ENCODE results near the gene TMEM242.

The TMEM242 gene

DNA sequence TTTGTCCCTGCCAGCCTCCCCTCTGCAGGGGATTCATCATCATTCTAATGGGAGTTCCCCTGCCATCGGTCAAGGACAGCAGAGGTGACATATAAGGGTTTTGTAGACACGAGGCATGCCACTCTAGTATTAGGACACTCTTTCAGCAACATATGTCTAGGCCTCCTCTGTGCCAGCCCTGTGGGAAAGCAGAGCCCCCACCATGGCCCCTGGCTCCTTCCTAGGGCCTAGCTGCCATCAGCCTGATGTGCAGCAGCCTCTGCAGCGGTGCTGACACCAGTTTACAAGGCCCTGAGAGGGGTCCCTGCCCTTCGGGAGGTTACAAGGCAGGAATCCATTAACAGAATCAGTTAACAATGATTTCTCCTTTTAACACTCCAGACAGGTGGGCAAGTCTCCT is 32.5 kb downstream of the TMEM242 start:
- H3K9ac ChIP-seq (ENCODE audit: low read depth in 1 of 2, low read length in 2 of 2): no peak overlapping the region
- H3K27me3 ChIP-seq (ENCODE audit: control insufficient read depth in 2 of 2, insufficient read depth in 2 of 2, low read length in 2 of 2): no peaks in the 10 kb centered on the region
- peaks cover 14 to 30% of the 10 kb centered on the region in 2 donors for H3K36me3 ChIP-seq (ENCODE audit: control insufficient read depth in 2 of 2, insufficient read depth in 2 of 2, low read length in 2 of 2)
- H3K27ac ChIP-seq (ENCODE audit: low read depth in 2 of 2, low read length in 2 of 2): no peak overlapping the region
- no peak overlapping the region for H3K4me3 ChIP-seq (ENCODE audit: low read length in 2 of 2)
- H3K9me3 ChIP-seq (ENCODE audit: control insufficient read depth in 2 of 2, low read length in 2 of 2): no peaks in the 10 kb centered on the region
- no peaks in the 10 kb centered on the region for H3K4me1 ChIP-seq (ENCODE audit: control insufficient read depth in 2 of 2, insufficient read depth in 2 of 2, low read length in 2 of 2)

DNA sequence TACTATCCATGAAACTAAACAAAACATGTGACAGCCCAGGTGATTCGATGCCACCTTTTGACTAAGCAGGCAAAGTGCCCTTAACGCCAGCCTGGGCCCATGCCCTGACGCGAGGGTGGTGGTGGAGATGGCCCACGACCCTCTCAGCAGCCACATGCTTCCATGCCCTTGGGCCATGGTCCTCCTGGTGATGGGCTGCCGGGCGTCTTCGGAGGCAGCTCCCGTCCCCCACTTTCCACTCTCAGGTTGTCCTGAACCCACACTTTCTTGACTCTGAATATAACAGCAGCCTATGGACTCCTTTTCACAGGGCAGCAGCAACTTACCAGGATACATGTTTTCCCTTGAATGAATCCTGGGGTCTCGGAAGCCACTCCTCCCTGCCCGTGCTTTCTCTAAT is 33.6 kb downstream of the TMEM242 start:
- Histone ChIP-seq H3K9me3 (ENCODE audit: control insufficient read depth in 2 of 2, low read length in 2 of 2) (no peaks in the 10 kb centered on the region), H3K36me3 (ENCODE audit: control insufficient read depth in 2 of 2, insufficient read depth in 2 of 2, low read length in 2 of 2) (peaks cover 14 to 30% of the 10 kb centered on the region in 2 donors), H3K27ac (ENCODE audit: low read depth in 2 of 2, low read length in 2 of 2) (no peak overlapping the region), H3K4me3 (ENCODE audit: low read length in 2 of 2) (no peak overlapping the region), H3K27me3 (ENCODE audit: control insufficient read depth in 2 of 2, insufficient read depth in 2 of 2, low read length in 2 of 2) (no peaks in the 10 kb centered on the region), H3K4me1 (ENCODE audit: control insufficient read depth in 2 of 2, insufficient read depth in 2 of 2, low read length in 2 of 2) (no peaks in the 10 kb centered on the region), H3K9ac (ENCODE audit: low read depth in 1 of 2, low read length in 2 of 2) (no peak overlapping the region)

DNA sequence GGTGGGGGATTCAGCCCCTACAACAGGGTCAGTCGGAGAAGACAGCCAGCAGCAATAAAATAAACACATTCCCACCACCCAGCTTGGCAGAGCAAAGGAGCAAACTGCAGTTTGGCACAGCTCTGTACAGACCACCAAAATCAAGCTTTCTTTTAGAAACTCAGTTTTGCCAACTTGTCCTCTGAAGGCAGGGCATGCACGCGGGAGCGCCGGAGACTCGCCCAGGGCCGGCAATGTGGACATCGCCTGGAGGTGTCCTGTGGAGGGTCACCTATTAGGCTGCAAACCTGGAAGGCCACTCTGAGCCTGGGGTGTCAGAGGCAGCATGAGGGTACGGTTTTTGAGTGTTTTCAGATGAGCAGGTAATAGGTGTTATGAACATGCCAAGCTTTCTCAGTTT is 34.7 kb downstream of the TMEM242 start:
- H3K27ac ChIP-seq (ENCODE audit: low read depth in 2 of 2, low read length in 2 of 2): no peak overlapping the region
- no peak overlapping the region for H3K9ac ChIP-seq (ENCODE audit: low read depth in 1 of 2, low read length in 2 of 2)
- no peak overlapping the region for H3K4me3 ChIP-seq (ENCODE audit: low read length in 2 of 2)
- H3K4me1 ChIP-seq (ENCODE audit: control insufficient read depth in 2 of 2, insufficient read depth in 2 of 2, low read length in 2 of 2): no peaks in the 10 kb centered on the region
- H3K9me3 ChIP-seq (ENCODE audit: control insufficient read depth in 2 of 2, low read length in 2 of 2): no peaks in the 10 kb centered on the region
- peaks cover 14 to 30% of the 10 kb centered on the region in 2 donors for H3K36me3 ChIP-seq (ENCODE audit: control insufficient read depth in 2 of 2, insufficient read depth in 2 of 2, low read length in 2 of 2)
- no peaks in the 10 kb centered on the region for H3K27me3 ChIP-seq (ENCODE audit: control insufficient read depth in 2 of 2, insufficient read depth in 2 of 2, low read length in 2 of 2)

DNA sequence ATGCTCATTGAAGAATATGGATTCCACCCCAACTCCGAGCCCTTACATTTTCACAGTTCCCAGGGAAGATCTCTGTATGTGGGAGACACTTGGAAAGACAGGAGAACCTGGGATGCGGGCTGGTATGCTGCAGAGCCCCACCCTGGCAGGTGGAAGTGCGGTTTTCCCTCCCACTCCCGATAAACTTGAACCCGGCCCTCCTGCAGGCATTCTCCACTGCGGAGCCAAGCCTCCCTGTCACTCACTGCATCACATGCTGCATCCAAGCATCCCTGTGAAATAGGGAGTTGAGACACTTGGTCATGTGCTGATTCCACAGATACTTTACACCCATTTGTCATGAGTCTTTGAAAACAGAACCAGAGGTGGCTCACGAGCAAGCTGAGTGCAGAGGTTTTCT is 35.4 kb downstream of the TMEM242 start:
- H3K4me1 ChIP-seq (ENCODE audit: control insufficient read depth in 2 of 2, insufficient read depth in 2 of 2, low read length in 2 of 2): no peaks in the 10 kb centered on the region

DNA sequence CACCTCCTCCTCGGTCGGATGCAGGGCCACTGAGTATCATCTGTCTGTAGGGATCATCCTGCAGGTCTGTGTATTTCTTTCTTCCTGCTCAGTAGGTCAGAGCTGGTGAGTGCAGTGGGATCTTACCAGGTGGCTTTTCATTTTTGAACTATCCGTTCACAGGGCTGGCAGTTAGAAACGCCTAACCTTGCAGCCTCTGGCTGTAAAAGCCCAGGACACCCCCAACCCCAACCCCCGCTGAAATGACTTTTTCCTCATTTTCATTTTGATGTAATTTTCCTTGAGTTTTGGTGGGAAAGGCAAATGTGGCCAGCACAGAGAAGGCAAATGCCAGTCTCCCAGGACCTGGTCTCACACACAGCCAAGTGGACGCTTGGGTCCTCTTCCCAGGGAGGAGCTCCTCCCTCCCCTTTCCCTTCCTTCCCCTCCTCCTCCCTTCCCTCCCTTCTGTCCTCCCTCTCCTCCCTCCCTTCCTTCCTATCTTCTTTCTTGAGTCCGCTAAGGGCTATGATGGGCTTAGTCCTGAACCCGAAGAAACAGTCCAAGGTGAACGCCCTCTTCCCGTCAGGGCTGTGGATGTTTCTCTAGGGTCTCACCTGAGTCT is 36.0 kb downstream of the TMEM242 start:
- Histone ChIP-seq H3K9me3 (ENCODE audit: control insufficient read depth in 2 of 2, low read length in 2 of 2) (no peaks in the 10 kb centered on the region), H3K27ac (ENCODE audit: low read depth in 2 of 2, low read length in 2 of 2) (no peak overlapping the region), H3K9ac (ENCODE audit: low read depth in 1 of 2, low read length in 2 of 2) (no peak overlapping the region), H3K36me3 (ENCODE audit: control insufficient read depth in 2 of 2, insufficient read depth in 2 of 2, low read length in 2 of 2) (peaks cover 14 to 26% of the 10 kb centered on the region in 2 donors), H3K27me3 (ENCODE audit: control insufficient read depth in 2 of 2, insufficient read depth in 2 of 2, low read length in 2 of 2) (no peaks in the 10 kb centered on the region), H3K4me3 (ENCODE audit: low read length in 2 of 2) (no peak overlapping the region), H3K4me1 (ENCODE audit: control insufficient read depth in 2 of 2, insufficient read depth in 2 of 2, low read length in 2 of 2) (no peaks in the 10 kb centered on the region)

More for the DNA sequence above, 35.4 kb downstream of the TMEM242 start:
- Histone ChIP-seq H3K9ac (ENCODE audit: low read depth in 1 of 2, low read length in 2 of 2) (no peak overlapping the region), H3K27me3 (ENCODE audit: control insufficient read depth in 2 of 2, insufficient read depth in 2 of 2, low read length in 2 of 2) (no peaks in the 10 kb centered on the region), H3K27ac (ENCODE audit: low read depth in 2 of 2, low read length in 2 of 2) (no peak overlapping the region), H3K9me3 (ENCODE audit: control insufficient read depth in 2 of 2, low read length in 2 of 2) (no peaks in the 10 kb centered on the region), H3K36me3 (ENCODE audit: control insufficient read depth in 2 of 2, insufficient read depth in 2 of 2, low read length in 2 of 2) (peaks cover 14 to 30% of the 10 kb centered on the region in 2 donors), H3K4me3 (ENCODE audit: low read length in 2 of 2) (no peak overlapping the region)

DNA sequence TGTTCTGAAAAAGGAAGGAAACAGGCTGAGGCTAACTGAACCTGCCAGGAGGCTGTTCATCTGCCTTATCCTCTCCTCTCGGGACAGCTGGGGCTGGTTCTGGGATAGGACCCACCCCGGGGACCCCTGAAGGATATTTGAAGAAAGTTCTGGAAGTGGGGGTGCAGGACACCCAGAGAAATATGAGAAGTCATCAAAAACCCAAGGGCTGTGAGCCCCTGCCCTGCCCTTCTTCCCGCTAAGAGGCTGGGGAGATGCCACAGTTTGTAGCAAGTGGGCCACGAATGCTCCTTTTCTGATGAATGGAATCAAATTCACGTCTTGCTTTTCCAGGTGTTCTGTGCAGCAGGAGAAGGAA is 37.9 kb downstream of the TMEM242 start:
- Histone ChIP-seq H3K27ac (ENCODE audit: low read depth in 2 of 2, low read length in 2 of 2) (no peak overlapping the region), H3K27me3 (ENCODE audit: control insufficient read depth in 2 of 2, insufficient read depth in 2 of 2, low read length in 2 of 2) (no peaks in the 10 kb centered on the region), H3K9me3 (ENCODE audit: control insufficient read depth in 2 of 2, low read length in 2 of 2) (no peaks in the 10 kb centered on the region), H3K9ac (ENCODE audit: low read depth in 1 of 2, low read length in 2 of 2) (no peak overlapping the region), H3K4me3 (ENCODE audit: low read length in 2 of 2) (no peak overlapping the region), H3K36me3 (ENCODE audit: control insufficient read depth in 2 of 2, insufficient read depth in 2 of 2, low read length in 2 of 2) (peaks cover 8 to 13% of the 10 kb centered on the region in 2 donors), H3K4me1 (ENCODE audit: control insufficient read depth in 2 of 2, insufficient read depth in 2 of 2, low read length in 2 of 2) (no peaks in the 10 kb centered on the region)

DNA sequence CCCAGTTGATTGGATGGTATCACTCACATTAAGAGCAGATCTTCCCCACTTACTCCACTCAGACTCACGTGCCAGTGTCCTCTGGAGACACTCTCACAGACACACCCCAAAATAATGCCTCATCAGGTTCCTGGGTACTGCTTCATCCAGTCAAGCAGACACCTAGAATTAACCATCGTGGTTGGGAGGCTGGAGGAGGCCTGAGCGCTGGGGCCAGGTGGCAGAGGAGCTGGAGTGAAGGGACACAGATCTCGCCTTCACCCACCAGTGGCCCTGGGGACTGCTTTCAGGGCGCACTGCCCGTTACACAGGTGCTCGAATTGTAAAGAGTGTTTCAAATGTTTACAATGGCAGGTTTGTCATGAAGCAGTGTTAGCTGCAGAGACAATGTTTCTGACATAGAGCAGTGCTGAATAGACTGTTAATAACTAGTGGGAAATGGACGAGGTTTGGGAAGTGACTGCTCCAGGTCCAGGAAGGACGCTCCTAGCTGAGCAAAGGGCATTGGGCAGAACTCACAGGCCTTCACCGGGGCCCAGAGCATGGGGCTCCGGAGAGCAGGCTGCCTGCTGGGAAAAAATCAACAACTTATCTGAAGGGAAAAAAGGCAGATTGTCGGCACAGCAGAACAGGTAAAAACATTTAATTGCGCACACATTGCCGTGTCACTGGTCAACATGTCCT is 38.4 kb downstream of the TMEM242 start:
- no peaks in the 10 kb centered on the region for H3K27me3 ChIP-seq (ENCODE audit: control insufficient read depth in 2 of 2, insufficient read depth in 2 of 2, low read length in 2 of 2)
- peaks cover 5 to 8% of the 10 kb centered on the region in 2 donors for H3K36me3 ChIP-seq (ENCODE audit: control insufficient read depth in 2 of 2, insufficient read depth in 2 of 2, low read length in 2 of 2)
- no peak overlapping the region for H3K4me3 ChIP-seq (ENCODE audit: low read length in 2 of 2)
- H3K9ac ChIP-seq (ENCODE audit: low read depth in 1 of 2, low read length in 2 of 2): no peak overlapping the region
- no peak overlapping the region for H3K27ac ChIP-seq (ENCODE audit: low read depth in 2 of 2, low read length in 2 of 2)
- H3K9me3 ChIP-seq (ENCODE audit: control insufficient read depth in 2 of 2, low read length in 2 of 2): no peaks in the 10 kb centered on the region
- no peaks in the 10 kb centered on the region for H3K4me1 ChIP-seq (ENCODE audit: control insufficient read depth in 2 of 2, insufficient read depth in 2 of 2, low read length in 2 of 2)

DNA sequence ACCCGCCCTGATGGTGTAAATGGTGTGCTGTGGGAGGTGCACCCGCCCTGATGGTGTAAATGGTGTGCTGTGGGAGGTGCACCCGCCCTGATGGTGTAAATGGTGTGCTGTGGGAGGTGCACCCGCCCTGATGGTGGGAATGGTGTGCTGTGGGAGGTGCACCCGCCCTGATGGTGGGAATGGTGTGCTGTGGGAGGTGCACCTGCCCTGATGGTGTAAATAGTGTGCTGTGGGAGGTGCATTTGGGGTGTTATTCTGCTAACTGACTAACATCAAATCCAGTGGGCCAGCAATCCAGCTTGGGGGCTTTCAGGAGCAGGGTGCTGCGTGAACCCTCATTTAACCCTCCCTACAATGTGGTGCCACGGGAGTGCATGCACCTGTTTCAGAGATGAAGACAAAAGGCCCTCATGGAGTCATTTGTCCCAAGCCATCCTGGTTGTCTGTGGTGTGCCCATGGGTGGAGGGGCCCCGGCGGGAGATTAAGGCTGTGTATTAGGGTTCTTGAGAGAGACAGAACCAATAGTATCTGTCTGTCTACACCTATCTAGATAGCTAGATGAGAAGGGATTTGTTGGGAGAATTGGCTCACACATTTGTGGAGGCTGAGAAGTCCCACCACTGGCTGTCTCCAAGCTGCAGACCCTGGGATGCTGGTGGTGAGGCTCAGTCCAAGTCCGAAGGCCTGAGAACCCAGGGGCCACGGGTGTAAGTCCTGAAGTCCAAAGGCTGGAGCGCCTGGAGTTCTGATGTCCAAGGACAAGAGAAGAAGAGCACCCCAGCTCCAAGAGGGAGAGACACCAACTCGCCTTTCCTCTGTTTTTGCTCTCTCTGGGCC is 39.2 kb downstream of the TMEM242 start:
- no peak overlapping the region for H3K27ac ChIP-seq (ENCODE audit: low read depth in 2 of 2, low read length in 2 of 2)
- H3K9me3 ChIP-seq (ENCODE audit: control insufficient read depth in 2 of 2, low read length in 2 of 2): no peaks in the 10 kb centered on the region
- peaks cover 3 to 6% of the 10 kb centered on the region in 2 donors for H3K36me3 ChIP-seq (ENCODE audit: control insufficient read depth in 2 of 2, insufficient read depth in 2 of 2, low read length in 2 of 2)
- no peaks in the 10 kb centered on the region for H3K4me1 ChIP-seq (ENCODE audit: control insufficient read depth in 2 of 2, insufficient read depth in 2 of 2, low read length in 2 of 2)
- no peak overlapping the region for H3K4me3 ChIP-seq (ENCODE audit: low read length in 2 of 2)
- no peak overlapping the region for H3K9ac ChIP-seq (ENCODE audit: low read depth in 1 of 2, low read length in 2 of 2)
- H3K27me3 ChIP-seq (ENCODE audit: control insufficient read depth in 2 of 2, insufficient read depth in 2 of 2, low read length in 2 of 2): no peaks in the 10 kb centered on the region

DNA sequence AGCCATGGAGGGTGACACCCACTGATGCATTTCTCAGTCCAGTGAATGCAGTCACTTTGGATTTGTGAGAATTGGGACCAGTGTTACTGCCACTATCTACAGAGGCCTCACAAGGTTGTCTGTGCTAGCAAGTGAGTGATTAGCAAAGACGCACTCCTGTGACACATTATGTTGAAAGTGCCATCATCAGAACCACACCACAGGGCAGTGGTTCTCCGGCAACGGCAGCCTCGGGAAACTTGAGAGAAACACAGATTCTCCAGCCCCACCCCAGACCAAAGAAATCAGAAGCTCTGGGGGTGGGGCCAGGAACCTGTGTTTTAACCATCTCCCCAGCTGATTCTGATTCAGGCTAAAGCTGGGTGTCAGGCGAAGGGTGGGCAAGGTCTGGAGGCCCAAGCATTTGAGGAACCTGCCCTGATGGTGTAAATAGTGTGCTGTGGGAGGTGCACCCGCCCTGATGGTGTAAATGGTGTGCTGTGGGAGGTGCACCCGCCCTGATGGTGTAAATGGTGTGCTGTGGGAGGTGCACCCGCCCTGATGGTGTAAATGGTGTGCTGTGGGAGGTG is 39.9 kb downstream of the TMEM242 start:
- Histone ChIP-seq H3K4me3 (ENCODE audit: low read length in 2 of 2) (no peak overlapping the region), H3K4me1 (ENCODE audit: control insufficient read depth in 2 of 2, insufficient read depth in 2 of 2, low read length in 2 of 2) (no peaks in the 10 kb centered on the region), H3K9ac (ENCODE audit: low read depth in 1 of 2, low read length in 2 of 2) (no peak overlapping the region), H3K36me3 (ENCODE audit: control insufficient read depth in 2 of 2, insufficient read depth in 2 of 2, low read length in 2 of 2) (peaks cover 3% of the 10 kb centered on the region in 2 donors), H3K27ac (ENCODE audit: low read depth in 2 of 2, low read length in 2 of 2) (no peak overlapping the region), H3K9me3 (ENCODE audit: control insufficient read depth in 2 of 2, low read length in 2 of 2) (no peaks in the 10 kb centered on the region), H3K27me3 (ENCODE audit: control insufficient read depth in 2 of 2, insufficient read depth in 2 of 2, low read length in 2 of 2) (no peaks in the 10 kb centered on the region)

DNA sequence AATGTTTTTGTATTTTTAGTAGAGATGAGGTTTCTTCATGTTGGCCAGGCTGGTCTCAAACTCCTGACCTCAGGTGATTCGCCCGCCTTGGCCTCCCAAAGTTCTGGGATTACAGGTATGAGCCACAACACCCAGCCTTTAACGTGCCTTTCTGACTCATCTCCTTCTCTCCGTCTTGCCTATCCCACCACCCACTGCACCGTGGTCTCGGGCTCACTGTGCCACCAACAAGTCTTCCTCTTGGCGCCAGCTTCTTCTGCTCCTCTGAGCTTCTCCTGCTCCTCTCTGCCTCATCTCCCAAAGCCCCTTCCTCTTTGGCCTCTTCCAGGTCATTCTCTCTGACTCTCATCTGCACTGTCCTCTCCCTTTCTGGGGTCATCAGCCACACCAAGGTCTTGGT is 41.0 kb downstream of the TMEM242 start:
- Histone ChIP-seq H3K9me3 (ENCODE audit: control insufficient read depth in 2 of 2, low read length in 2 of 2) (no peaks in the 10 kb centered on the region), H3K9ac (ENCODE audit: low read depth in 1 of 2, low read length in 2 of 2) (no peak overlapping the region), H3K4me3 (ENCODE audit: low read length in 2 of 2) (no peak overlapping the region)

More for the DNA sequence above, 41.0 kb downstream of the TMEM242 start:
- Histone ChIP-seq H3K36me3 (ENCODE audit: control insufficient read depth in 2 of 2, insufficient read depth in 2 of 2, low read length in 2 of 2) (no peaks in the 10 kb centered on the region), H3K27me3 (ENCODE audit: control insufficient read depth in 2 of 2, insufficient read depth in 2 of 2, low read length in 2 of 2) (no peaks in the 10 kb centered on the region), H3K4me1 (ENCODE audit: control insufficient read depth in 2 of 2, insufficient read depth in 2 of 2, low read length in 2 of 2) (no peaks in the 10 kb centered on the region), H3K27ac (ENCODE audit: low read depth in 2 of 2, low read length in 2 of 2) (no peak overlapping the region)
